Immature natural killer cell (primary cell): ENCODE data around the gene HS6ST3. TPM values are rescaled to one million over a fixed set of nuclear protein-coding genes. Genes with fewer than 3 reads are reported as not detected.
"Not testable (repeated sequence)": the region's sequence is repeated elsewhere in the genome, so short reads cannot be mapped to it uniquely, and the experiment has no call there.

Source experiments
- DNase-seq, 3 donors: peaks; one replicate each; pipeline ENCODE4 v3.0.0; 2022; ENCODE audit warnings: mixed read lengths in 1 of 3
- H3K27ac Mint-ChIP-seq, 6 donors: one replicate each; pipeline ENCODE4 v1.8.0; 2020; ENCODE audit warnings: mixed read lengths in 6 of 6, mild to moderate bottlenecking in 5 of 6, inconsistent platforms in 4 of 6, moderate library complexity in 3 of 6
- H3K27me3 Mint-ChIP-seq, 3 donors: one replicate each; pipeline ENCODE4 v1.8.0; 2020 to 2021; ENCODE audit warnings: low read depth in 3 of 3, mild to moderate bottlenecking in 3 of 3, mixed read lengths in 3 of 3, moderate library complexity in 3 of 3, inconsistent platforms in 1 of 3
- H3K36me3 Mint-ChIP-seq, 3 donors: one replicate each; pipeline ENCODE4 v1.8.0; 2020; ENCODE audit warnings: mixed read lengths in 3 of 3, inconsistent platforms in 2 of 3, mild to moderate bottlenecking in 2 of 3
- H3K4me1 Mint-ChIP-seq, 2 donors: one replicate each; pipeline ENCODE4 v1.8.0; 2020; ENCODE audit warnings: inconsistent platforms in 2 of 2, mild to moderate bottlenecking in 2 of 2, mixed read lengths in 2 of 2, moderate library complexity in 1 of 2
- H3K4me3 Mint-ChIP-seq, 5 donors: one replicate each; pipeline ENCODE4 v1.8.0; 2020; ENCODE audit warnings: mild to moderate bottlenecking in 5 of 5, mixed read lengths in 5 of 5, inconsistent platforms in 3 of 5, moderate library complexity in 3 of 5
- H3K9me3 Mint-ChIP-seq, 6 donors: one replicate each; pipeline ENCODE4 v1.8.0; 2020; ENCODE audit warnings: mild to moderate bottlenecking in 6 of 6, mixed read lengths in 6 of 6, inconsistent platforms in 4 of 6, moderate library complexity in 3 of 6
- polyA plus RNA-seq, 3 donors: library from polyadenylated mRNA; unstranded; fragments of 300-500 nt; fragmentation: Illumina TruSeq; gene quantifications; one replicate each; pipeline ENCODE4 v1.2.3, GENCODE V29; 2021

Gene HS6ST3
- polyA plus RNA-seq, 3 donors from 2014 or later = not detected

- H3K4me1 Mint-ChIP-seq = no peaks in the 10 kb centered on the region
- H3K27me3 Mint-ChIP-seq = peaks cover 0 to 3% (median 1%) of the 10 kb centered on the region in 3 donors
- DNase-seq = no peak
- no peak overlapping the region for H3K27ac Mint-ChIP-seq
- peaks cover 0 to 5% (median 1%) of the 10 kb centered on the region in 6 donors for H3K9me3 Mint-ChIP-seq
- no peak overlapping the region for H3K4me3 Mint-ChIP-seq
- no peaks in the 10 kb centered on the region for H3K36me3 Mint-ChIP-seq
Measured at GRCh38 chr13:96075953-96076543, 13.9 kb upstream of the HS6ST3 start.

- DNase-seq = no peak
- H3K27me3 Mint-ChIP-seq = peaks cover 2 to 4% (median 2%) of the 10 kb centered on the region in 3 donors
- no peaks in the 10 kb centered on the region for H3K36me3 Mint-ChIP-seq
- no peak overlapping the region for H3K27ac Mint-ChIP-seq
- no peaks in the 10 kb centered on the region for H3K4me1 Mint-ChIP-seq
- peaks cover 0 to 6% (median 2%) of the 10 kb centered on the region in 6 donors for H3K9me3 Mint-ChIP-seq
- H3K4me3 Mint-ChIP-seq = no peak overlapping the region
Measured at GRCh38 chr13:96080676-96081075, 9.2 kb upstream of the HS6ST3 start.

- H3K9me3 Mint-ChIP-seq = peaks cover 0 to 8% (median 2%) of the 10 kb centered on the region in 6 donors
- no peaks in the 10 kb centered on the region for H3K36me3 Mint-ChIP-seq
- no peak overlapping the region for H3K4me3 Mint-ChIP-seq
- no peak overlapping the region for H3K27ac Mint-ChIP-seq
- no peaks in the 10 kb centered on the region for H3K4me1 Mint-ChIP-seq
- peaks cover 2 to 10% (median 8%) of the 10 kb centered on the region in 3 donors for H3K27me3 Mint-ChIP-seq
- DNase-seq = no peak
Measured at GRCh38 chr13:96081888-96082287, 8.0 kb upstream of the HS6ST3 start.

- no peaks in the 10 kb centered on the region for H3K4me1 Mint-ChIP-seq
- no peak overlapping the region for H3K27ac Mint-ChIP-seq
- H3K36me3 Mint-ChIP-seq = no peaks in the 10 kb centered on the region
- DNase-seq = no peak
- peaks cover 0 to 8% (median 2%) of the 10 kb centered on the region in 6 donors for H3K9me3 Mint-ChIP-seq
- H3K4me3 Mint-ChIP-seq = no peak overlapping the region
- H3K27me3 Mint-ChIP-seq = peaks cover 2 to 16% (median 8%) of the 10 kb centered on the region in 3 donors
Measured at GRCh38 chr13:96082640-96083039, 7.3 kb upstream of the HS6ST3 start.

- H3K36me3 Mint-ChIP-seq = peaks cover 0 to 3% (median 0%) of the 10 kb centered on the region in 3 donors
- no peak overlapping the region for H3K4me3 Mint-ChIP-seq
- H3K27me3 Mint-ChIP-seq = peaks cover 13 to 25% (median 20%) of the 10 kb centered on the region in 3 donors
- no peak for DNase-seq
- H3K4me1 Mint-ChIP-seq = peaks cover 0 to 3% of the 10 kb centered on the region in 2 donors
- peaks cover 6 to 26% (median 13%) of the 10 kb centered on the region in 6 donors for H3K9me3 Mint-ChIP-seq
- no peak overlapping the region for H3K27ac Mint-ChIP-seq
Measured at GRCh38 chr13:96086736-96087135, 3.2 kb upstream of the HS6ST3 start.

GRCh38 chr13:96089139-96089538 is 768 bp upstream of the HS6ST3 start:
- H3K9me3 Mint-ChIP-seq = peaks cover 7 to 32% (median 20%) of the 10 kb centered on the region in 6 donors
- peaks cover 0 to 3% (median 3%) of the 10 kb centered on the region in 3 donors for H3K36me3 Mint-ChIP-seq
- peaks cover 19 to 37% (median 24%) of the 10 kb centered on the region in 3 donors for H3K27me3 Mint-ChIP-seq
- H3K4me3 Mint-ChIP-seq = peak overlapping the region in 1 of 5 donors; percentile 52
- no peak overlapping the region for H3K27ac Mint-ChIP-seq
- peaks cover 0 to 4% of the 10 kb centered on the region in 2 donors for H3K4me1 Mint-ChIP-seq
- no peak for DNase-seq

- Mint-ChIP-seq H3K27ac (no peak overlapping the region), H3K36me3 (peaks cover 0 to 3% (median 3%) of the 10 kb centered on the region in 3 donors), H3K4me1 (peaks cover 0 to 4% of the 10 kb centered on the region in 2 donors), H3K27me3 (peaks cover 19 to 39% (median 22%) of the 10 kb centered on the region in 3 donors), H3K4me3 (no peak overlapping the region), H3K9me3 (peaks cover 7 to 29% (median 20%) of the 10 kb centered on the region in 6 donors)
- no peak for DNase-seq
Measured at GRCh38 chr13:96090240-96091101, 564 bp downstream of the HS6ST3 start.

- H3K36me3 Mint-ChIP-seq = peaks cover 0 to 3% (median 3%) of the 10 kb centered on the region in 3 donors
- H3K27me3 Mint-ChIP-seq = peaks cover 18 to 34% (median 19%) of the 10 kb centered on the region in 3 donors
- no peak overlapping the region for H3K27ac Mint-ChIP-seq
- H3K4me3 Mint-ChIP-seq = no peak overlapping the region
- DNase-seq = no peak
- H3K9me3 Mint-ChIP-seq = peaks cover 8 to 24% (median 18%) of the 10 kb centered on the region in 6 donors
- H3K4me1 Mint-ChIP-seq = peaks cover 0 to 4% of the 10 kb centered on the region in 2 donors
Measured at GRCh38 chr13:96091164-96092117, 1.5 kb downstream of the HS6ST3 start.

- Mint-ChIP-seq H3K4me3 (no peak overlapping the region), H3K27ac (no peak overlapping the region), H3K4me1 (peaks cover 0 to 4% of the 10 kb centered on the region in 2 donors), H3K9me3 (peaks cover 12 to 24% (median 16%) of the 10 kb centered on the region in 6 donors), H3K27me3 (peaks cover 17 to 23% (median 18%) of the 10 kb centered on the region in 3 donors), H3K36me3 (peaks cover 0 to 3% (median 3%) of the 10 kb centered on the region in 3 donors)
- no peak for DNase-seq
Measured at GRCh38 chr13:96093296-96094006, 3.5 kb downstream of the HS6ST3 start.

GRCh38 chr13:96100457-96101220 is 10.7 kb downstream of the HS6ST3 start:
- Mint-ChIP-seq H3K4me1 (no peaks in the 10 kb centered on the region), H3K4me3 (no peak overlapping the region), H3K36me3 (no peaks in the 10 kb centered on the region), H3K9me3 (peaks cover 5 to 12% (median 8%) of the 10 kb centered on the region in 6 donors), H3K27me3 (peaks cover 0 to 4% (median 0%) of the 10 kb centered on the region in 3 donors), H3K27ac (no peak overlapping the region)
- DNase-seq = no peak

GRCh38 chr13:96104516-96104915 is 14.6 kb downstream of the HS6ST3 start:
- H3K27me3 Mint-ChIP-seq = peaks cover 0 to 6% (median 0%) of the 10 kb centered on the region in 3 donors

GRCh38 chr13:96108072-96108471 is 18.2 kb downstream of the HS6ST3 start:
- H3K27ac Mint-ChIP-seq, H3K4me3 Mint-ChIP-seq, H3K36me3 Mint-ChIP-seq, H3K4me1 Mint-ChIP-seq, H3K27me3 Mint-ChIP-seq, DNase-seq: not testable (repeated sequence)
- peaks cover 6 to 47% (median 23%) of the 10 kb centered on the region in 6 donors for H3K9me3 Mint-ChIP-seq

More at GRCh38 chr13:96104516-96104915, 14.6 kb downstream of the HS6ST3 start:
- Mint-ChIP-seq H3K36me3 (no peaks in the 10 kb centered on the region), H3K9me3 (peaks cover 4 to 41% (median 24%) of the 10 kb centered on the region in 6 donors), H3K4me3 (no peak overlapping the region), H3K4me1 (no peaks in the 10 kb centered on the region), H3K27ac (no peak overlapping the region)
- DNase-seq = no peak
